GM18868 (cell line): ENCODE measurements around the gene SIK3.
"Not testable (repeated sequence)": the region's sequence is repeated elsewhere in the genome, so short reads cannot be mapped to it uniquely, and the experiment has no call there.

Experiments used
- ATAC-seq: cut with Tn5 transposase; IDR thresholded peaks from one replicate; pipeline ENCODE4 v1.9.1; 2021; ENCODE audit warnings: mild to moderate bottlenecking, moderate library complexity; ENCODE audit not compliant: unreplicated experiment

SIK3 gene

DNA sequence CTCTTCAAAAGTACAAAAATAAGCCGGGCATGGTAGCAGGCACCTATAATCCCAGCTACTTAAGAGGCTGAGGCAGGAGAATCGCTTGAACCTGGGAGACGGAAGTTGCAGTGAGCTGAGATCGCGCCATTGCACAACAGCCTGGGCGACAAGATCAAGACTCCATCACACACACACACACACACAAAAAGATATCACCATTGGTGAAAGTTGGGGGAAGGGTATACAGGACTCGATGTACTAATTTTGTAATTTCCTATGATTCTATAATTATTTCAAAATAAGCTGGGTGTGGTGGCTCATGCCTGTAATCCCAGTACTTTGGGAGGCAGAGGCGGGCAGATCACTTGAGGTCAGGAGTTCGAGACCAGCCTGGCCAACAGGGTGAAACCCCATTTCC is 48.1 kb downstream of the SIK3 start:
- not testable (repeated sequence) for ATAC-seq

DNA sequence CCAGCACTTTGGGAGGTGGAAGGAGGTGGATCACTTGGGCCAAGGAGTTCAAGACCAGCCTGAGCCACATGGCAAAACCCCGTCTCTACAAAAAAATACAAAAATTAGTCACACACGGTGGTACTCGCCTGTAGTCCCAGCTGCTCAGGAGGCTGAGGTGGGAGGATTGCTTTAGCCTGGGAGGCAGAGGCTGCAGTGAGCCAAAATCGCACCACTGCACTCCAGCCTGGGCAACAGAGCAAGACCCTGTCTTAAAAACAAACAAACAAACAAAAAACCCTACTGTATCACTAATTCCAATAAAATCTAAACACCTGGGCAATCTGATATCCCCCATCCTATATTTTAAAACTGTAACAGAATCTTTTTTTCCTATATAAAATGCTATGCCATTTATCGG is 51.6 kb downstream of the SIK3 start:
- ATAC-seq, result not testable (repeated sequence)

DNA sequence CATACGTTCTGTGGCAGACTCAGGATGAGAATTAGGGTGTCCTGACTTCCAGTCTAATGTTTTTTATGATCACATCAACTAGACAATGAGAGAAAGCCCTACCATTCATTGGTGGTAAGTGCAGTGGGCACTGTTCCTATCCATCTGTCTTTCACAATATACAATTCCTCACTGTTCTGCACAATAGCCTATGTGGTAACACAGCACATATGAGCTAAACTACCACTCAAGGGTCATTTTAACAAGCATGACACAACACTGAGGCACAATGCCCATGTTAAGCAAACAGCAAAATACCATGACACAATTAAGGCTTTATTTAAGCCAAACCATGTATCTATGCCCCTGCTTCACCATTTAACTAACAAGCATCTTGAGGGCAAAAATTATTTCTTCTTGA is 52.3 kb downstream of the SIK3 start:
- no peak for ATAC-seq

DNA sequence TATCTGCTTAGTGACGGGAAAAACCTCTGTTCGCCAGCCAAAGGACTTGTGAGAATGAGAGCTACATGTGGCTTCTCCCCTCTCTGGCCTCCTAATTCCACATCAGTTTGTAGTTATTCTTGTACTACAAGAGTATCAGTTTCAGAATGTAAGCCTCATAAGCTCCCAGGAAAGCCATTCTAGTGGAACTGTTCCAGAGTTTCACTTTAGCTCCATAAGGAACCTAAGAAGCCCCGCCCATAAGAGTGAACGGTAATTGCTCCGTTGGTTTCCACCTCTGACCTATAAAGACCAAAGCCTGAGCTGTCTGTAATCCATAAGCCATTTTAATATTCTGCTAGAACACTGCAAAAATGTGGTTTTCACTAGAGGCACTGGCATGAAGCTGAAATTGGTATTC is 53.0 kb downstream of the SIK3 start:
- ATAC-seq, result no peak

DNA sequence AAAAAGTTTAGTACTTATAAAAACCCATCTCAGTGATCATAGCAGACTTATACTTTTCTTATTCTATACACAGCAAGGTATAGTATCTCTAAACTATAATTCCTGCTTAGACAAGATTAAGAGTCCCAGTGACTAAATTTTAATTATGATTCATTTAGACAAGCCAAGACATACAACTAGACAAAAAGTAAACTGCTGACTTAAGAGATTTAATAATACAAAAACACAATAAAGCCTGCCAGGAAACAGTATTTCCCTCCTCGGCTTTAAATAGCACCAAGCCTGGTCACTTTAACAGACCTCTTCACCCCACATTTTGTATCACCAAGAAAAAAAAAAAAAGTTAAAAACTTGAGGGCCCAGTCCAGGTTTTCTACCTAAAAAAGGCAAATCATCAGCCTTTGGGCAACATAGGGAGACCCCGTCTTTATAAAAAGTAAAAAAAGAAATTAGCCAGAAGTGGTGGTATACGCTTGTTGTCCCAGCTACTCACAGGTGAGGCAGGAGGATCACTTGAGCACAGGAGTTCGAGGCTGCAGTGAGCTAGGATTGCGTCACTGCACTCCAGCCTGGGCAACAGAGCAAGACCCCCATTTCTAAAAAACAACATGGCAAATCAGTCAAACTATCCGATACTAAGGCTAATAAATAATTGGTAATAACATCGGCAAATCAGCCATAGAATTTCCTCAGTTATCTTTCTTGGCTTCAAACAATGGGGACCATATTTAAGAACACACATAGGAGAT is 53.8 kb downstream of the SIK3 start:
- no peak for ATAC-seq

DNA sequence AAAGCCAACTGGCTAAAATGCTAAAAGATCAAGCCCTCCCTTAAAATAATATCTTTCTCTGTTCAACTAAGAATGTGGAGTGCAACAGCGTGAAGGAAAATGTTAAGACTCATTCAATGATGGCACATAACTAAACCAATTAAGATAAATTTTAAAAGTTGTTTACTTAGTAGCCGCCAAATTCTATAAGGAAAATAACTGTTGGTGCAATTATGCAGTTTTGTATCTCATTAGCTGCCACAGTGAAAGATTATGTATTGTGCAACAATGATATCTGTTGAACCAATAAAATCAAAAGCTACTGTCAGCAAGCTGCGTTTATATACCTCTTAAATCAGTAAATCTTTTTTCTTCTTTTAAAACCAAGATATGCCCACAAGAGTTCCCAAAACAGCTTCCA is 55.5 kb downstream of the SIK3 start:
- ATAC-seq, result no peak

DNA sequence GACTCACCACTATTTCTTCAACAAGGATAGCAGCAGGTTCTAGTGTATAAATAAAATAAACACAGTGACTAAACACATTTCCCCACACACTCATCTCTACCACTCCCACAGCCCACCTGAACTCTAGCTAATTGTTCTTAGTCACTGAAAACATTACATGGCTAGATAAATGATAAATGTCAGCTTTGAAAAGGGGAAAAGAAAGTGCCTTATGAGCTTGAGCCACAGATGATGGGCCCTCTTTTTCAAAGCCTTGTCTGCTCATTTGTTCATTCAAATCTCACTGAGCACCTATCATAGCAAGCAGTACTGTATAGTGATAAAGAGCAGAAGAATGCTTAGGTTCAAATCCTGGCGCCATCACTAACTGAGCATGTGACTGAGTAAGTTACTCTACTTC is 58.3 kb downstream of the SIK3 start:
- no peak for ATAC-seq

DNA sequence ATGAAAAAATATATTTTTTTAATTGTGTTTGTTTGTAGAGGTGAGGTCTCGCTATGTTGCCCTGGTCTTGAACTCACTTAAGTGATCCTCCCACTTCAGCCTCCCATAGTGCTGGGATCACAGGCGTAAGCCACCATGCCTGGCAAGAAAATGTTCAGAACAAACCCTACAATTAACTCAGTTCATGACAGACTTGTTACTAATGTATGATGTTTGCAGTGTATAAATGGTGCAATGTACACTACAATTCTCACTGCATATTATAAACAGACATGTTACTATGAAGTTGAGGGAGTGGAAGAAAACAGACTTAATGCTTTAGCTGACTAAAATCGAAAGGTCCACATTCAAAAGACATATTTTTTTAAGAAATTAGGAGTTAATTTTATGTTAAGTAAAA is 59.0 kb downstream of the SIK3 start:
- no peak for ATAC-seq

DNA sequence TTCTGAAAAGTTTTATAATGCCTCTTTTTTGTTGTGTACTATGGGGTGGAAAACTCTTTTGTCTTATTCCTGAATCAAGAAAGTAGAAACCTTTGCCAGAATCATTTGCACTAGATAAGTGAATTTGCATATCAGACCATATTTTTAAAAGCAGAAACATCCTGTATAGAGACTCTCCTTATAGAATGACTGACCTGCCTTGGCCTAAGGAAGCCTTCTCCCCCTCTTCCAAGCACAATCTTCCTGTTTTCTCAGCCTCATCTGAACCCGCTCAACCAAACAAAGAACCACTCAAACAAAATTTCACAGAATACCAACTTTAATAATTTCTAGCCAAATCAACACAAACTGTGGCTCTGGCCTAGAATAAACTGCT is 60.3 kb downstream of the SIK3 start:
- no peak for ATAC-seq

DNA sequence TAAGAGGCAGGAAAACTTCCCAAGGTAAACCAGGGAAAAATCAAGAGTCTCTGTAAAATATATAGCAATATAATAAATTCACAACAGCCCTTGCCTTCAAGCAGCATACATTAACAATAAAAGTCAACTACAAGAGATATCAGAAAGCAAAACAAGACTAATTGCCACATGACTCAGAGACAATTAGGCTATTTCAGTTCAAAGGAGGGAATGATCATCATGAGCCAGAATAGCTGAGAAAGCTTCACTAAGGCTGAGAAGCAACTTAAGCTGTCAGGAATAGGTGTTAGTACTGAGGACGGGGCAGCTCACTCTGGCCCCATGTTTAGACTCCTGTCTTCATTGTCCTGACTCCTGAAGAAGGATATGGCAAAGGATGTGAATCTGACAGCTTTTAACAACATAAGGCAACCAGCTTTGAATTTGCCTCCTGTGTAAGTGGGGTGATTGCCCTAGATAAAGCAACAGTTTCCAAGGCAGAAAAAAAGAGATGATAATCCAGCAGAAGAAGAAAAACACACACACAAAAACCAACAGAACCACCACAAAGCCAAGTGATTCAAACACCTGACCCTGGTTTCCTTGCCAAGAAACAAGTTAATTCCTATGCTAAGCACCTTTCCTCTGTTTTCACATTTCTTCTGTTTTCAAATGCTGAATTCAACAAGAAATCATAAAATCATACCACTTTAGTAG is 60.8 kb downstream of the SIK3 start:
- no peak for ATAC-seq

DNA sequence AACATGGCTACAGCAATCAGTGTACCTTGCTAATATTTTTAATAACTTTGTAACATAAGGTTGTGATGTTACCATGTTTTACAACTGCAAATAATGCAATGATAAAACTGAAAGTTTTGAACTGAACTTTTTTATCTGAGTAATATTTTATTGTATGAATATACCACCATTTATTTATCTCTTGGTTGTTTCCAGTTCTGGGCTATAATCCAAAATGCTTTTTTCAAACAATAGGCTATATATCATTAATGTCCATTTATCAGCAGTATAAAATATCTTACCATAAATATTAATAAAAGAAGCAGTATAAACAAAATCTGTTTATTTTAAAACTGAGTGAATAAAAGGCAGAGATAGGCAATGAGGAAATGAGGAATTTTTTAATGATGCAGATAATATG is 63.3 kb downstream of the SIK3 start:
- ATAC-seq, result no peak

DNA sequence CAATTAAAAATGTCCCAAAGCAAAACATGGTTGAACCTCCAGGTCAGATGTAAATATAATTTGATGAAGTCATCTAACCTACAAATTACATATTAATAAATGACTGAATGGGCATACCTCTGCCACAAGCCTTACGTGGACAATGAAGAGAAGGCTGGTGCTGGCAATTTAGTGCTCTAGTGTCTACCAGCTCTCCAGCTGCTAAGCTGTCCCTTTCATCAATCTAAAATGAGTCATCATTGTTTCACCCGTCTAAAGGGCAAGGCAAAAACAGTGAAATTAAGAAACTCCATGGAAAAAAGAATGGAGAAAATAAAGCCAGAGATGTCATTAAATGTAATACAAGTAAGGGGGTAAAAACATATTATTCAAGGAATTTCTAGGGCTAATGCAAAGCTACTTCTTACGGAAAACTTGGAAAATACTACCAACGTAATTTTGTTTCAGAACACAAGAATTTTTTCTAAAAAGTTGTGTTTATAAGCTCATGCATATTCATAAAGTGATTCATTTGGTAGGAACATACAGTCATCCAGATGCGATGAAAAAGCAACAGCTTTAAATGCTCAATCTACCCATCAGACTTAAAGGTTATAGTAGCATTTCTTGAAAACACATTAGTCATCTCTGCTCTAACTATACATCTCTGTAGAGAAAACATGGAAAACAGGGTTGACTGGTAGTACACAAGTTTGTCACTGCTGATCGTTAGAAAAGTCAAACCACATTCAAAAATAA is 71.5 kb downstream of the SIK3 start:
- no peak for ATAC-seq

DNA sequence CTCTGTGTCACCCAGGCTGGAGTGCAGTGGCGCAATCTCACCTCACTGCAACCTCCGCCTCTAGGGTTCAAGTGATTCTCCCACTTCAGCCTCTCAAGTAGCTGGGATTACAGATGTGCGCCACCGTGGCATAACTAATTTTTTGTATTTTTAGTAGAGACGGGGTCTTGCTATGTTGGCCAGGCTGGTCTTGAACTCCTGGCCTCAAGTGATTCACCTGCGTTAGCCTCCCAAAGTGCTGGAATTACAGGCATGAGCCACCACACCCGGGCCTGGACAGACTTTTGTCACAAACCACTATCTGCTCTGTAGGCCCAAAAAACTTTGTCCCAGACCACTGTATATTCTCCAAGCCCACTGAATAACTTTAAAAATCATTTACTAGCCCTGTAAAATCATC is 74.5 kb downstream of the SIK3 start:
- not testable (repeated sequence) for ATAC-seq

DNA sequence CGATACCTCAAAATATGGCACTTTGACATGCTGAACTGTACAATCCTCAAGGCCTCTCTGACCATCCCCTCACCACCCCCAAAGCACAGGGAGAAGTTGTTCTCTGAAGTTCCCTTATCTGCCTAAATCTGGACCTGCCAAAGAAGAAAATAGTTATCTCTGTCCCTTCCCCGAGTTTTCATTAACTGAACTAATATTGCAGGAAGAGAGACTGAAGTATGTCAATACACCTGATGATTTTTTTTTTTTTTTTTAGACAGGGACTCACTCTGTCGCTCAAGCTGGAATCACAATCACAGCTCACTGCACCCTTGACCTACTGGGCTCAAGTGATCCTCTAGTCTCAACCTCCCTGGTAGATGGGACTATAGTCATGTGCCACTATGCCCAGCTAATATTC is 75.0 kb downstream of the SIK3 start:
- no peak for ATAC-seq

DNA sequence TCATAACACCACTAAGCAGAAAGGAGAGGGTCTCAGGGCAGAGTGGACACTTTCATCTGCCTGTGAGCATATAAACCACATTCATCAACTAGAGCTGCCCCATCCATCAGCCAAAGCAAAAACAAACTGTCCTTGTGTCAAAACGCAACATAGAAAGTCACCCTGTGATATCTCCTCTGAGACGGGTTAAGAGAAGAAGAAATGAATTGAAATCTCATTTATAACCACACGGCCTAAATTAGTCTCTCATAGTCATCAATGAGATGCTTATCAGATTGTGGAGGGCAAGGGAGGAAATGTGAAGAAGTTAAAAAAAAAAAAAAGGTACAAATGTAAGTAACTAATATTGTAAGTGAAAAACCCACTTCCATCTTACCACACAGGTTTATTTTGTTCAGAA is 75.7 kb downstream of the SIK3 start:
- ATAC-seq, result peak; percentile 37

DNA sequence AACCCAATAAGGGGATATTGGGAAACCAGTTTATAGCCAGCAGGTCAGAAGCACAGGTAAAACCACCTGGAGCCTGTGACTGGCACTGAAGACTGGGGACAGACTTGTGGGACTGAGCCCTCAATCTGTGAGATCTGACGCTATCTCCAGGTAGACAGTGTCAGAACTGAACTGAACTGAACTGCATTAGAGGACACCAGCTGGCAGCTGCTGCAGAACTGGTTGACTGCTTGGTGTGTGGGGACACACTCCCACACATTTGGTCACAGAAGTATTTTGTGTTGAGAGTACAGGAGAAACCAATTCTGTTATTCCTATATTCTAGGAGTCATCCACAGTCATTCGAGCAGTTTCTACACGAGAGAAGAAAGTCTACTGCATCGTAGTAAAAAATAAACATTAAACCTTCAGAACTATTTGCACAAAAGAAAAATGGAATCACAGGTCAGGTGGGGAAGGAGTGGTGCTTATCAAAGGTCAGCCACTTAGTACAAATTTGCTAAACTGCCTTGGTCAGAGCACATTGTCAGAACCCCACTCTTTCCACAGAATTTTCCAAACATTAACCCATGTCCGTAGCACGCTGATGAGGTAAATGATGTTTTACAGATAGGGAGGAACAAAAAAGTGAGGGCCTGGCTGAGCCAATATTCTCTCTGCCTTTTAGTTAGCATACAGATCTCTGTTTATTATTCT is 77.2 kb downstream of the SIK3 start:
- ATAC-seq, result no peak

DNA sequence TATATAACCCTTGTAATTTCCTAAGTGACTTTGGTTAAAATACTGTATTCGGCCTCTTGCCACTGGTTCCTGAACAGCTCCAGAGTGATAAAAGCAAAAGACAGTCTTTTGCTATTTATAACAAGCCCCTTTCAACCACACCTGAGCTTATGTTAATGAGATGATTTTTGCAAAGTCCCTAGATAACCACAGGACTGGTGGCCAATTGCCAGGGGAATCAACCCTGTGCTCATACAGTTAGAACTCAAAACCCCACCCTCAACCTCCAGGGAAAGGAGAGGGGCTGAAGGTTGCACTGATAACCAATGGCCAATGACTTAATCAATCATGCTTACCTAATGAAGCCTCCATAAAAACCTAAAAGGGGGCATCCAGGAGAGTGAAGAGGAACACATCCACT is 77.9 kb downstream of the SIK3 start:
- ATAC-seq, result peak; percentile 45

DNA sequence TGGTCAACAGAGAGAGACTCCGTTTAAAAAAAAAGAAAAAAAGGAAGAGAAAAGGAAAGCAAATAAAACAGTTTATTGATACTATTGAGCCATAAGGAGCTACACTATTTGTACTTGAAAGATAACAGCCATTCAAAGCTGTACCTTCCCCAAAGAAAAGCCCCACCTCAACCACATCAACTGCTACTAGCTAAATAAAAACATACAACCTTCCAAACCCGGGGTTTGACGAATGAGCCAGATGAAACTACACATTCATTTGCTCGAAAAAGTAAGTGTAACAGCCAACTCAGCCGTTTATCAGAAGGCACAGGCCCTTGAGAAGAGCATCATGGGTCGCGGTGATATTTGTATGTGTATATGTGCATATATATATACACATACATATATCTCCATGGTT is 78.4 kb downstream of the SIK3 start:
- ATAC-seq, result peak; percentile 31

DNA sequence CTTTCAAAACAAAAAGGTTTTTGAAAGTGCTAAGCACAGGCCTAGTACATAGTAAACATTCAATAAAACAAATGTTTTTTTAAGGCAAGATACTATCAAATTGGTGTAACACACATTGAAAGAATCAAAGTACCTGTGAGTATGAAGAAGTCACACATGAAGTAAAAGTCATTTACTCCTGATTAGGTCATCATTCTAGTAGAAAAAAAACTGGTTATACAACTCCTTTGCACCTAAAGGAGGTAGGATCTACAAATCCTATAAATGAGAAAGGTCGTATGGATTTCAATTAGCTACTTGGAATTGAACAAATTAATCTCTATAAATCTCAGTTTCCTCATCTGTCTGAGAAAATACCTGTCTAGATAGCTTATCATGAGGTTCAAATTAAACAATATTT is 80.8 kb downstream of the SIK3 start:
- ATAC-seq, result no peak

DNA sequence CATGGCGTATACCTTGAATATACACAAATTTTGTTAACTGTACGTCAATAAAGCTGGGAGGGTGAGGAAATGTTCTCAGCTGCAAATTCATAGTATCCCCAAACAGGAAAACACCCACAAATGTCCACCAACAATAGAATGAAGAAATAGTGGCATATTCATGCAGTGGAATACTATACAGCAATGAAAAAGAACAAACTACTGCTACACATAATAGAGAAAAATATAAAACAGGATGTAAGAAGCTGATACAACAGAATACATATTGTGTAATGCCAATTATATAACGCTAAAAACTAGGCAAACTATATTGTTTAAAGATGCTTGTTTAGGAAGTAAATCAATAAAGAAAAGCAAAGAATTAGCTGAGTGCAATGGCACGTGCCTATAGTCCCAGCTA is 81.5 kb downstream of the SIK3 start:
- ATAC-seq, result no peak

DNA sequence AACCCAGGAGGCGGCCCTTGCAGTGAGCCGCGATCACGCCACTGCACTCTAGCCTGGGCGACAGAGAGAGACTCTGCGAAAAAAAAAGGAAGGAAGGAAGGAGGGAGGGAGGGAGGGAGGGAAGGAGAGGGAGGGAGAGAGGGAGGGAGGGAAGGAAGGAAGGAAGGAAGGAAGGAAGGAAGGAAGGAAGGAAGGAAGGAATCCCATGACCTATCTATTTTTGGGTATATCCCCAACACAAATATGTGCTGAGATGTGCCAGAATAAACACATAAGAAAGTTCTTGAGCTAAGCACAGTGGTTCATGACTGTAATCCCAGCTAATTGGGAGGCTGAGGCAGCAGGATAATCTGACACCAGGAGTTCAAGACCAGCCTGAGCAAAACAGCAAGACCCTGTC is 82.0 kb downstream of the SIK3 start:
- ATAC-seq, result no peak

DNA sequence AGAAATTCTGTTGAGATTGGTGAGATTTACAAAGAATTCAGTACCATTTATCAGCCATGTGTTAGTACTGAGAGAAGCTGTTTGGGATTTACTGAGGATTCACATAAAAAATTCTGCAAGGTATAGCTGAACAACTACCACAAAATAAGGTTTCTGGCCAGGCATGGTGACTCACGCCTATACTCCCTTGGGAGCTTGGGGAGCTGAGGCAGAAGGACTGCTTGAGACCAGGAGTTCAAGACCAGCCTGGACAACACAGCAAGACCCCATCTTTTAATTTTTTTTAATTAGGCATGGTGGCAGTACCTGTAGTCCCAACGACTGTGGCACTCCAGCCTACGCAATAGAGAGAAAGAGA is 86.7 kb downstream of the SIK3 start:
- no peak for ATAC-seq
